KOPT-K1 (cell line): ENCODE results near the gene ALKBH8.
"Not testable (repeated sequence)": the region's sequence is repeated elsewhere in the genome, so short reads cannot be mapped to it uniquely, and the experiment has no call there.

Source experiments
- H3K27ac ChIP-seq: fragments of 200-600 bp; sonication (generic); 2 replicates; pipeline ENCODE4 v1.5.1; 2016; ENCODE audit warnings: antibody characterized with exemption, mild to moderate bottlenecking, low read depth, low read length; ENCODE audit not compliant: poor library complexity, severe bottlenecking
- H3K36me3 ChIP-seq: fragments of 200-600 bp; sonication (generic); 2 replicates; pipeline ENCODE4 v1.5.1; 2017; ENCODE audit warnings: antibody characterized with exemption, mild to moderate bottlenecking, low read length, moderate library complexity; ENCODE audit not compliant: insufficient read depth
- H3K9me3 ChIP-seq: fragments of 200-600 bp; sonication (generic); 2 replicates; pipeline ENCODE4 v1.5.1; 2017; ENCODE audit warnings: antibody characterized with exemption, low read length, mild to moderate bottlenecking; ENCODE audit not compliant: insufficient read depth, poor library complexity, severe bottlenecking

The ALKBH8 gene

DNA sequence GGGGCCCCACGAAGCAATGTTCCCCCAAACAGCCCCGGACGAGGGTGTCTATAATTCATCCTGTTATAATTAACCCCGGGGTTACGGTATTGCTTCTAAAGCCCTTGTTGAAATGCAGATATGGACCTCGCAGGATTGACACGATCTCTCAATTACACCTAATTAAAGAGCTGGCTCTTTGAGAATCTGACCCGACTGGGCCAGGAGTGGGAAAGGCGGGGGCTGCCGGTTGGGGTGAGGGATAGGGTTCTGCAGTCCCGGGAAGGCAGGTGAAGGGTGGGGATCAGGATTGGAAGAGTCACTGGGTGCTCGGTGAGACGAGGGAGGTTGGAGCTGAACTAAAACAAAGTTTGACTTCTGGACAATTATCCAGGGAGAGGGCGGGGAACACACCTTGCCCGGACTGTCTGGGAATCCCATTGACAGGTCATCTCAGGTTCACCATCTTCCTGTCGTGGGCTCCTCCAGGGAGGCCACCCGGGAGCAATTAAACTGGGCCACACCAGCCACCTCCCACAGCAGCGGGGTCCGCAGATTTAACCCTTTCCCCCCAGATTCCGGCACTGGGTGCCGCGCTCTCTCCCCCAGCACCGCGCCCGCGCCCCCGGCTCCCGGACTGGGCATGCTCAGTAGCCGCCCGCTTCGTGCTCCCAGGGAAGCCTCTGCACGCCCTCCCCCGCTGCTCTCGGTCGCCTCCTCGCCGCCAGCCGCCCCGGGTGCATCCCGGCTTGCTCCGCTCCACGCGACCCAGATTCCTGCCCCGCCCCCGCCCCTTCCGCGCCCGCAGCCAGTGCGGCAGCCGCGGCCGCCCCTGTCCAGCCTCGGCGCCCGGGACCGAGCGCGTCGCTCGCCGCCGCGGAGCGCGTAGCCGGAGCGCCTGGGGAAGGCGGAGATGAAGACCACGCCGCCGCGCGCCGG is 25.2 kb upstream of the ALKBH8 start, which contains the start of gene ELMOD1:
ELMOD1 (plus strand) TSS at position 688 of the 918 bp plus-strand sequence. CDS start 27,043 bp downstream, outside the sequence.
- no peak within 1 kb of the TSS for H3K27ac ChIP-seq
- H3K9me3 ChIP-seq, result peaks cover 7% of the 10 kb centered on the region
- H3K36me3 ChIP-seq, result no peaks in the 10 kb centered on the region

DNA sequence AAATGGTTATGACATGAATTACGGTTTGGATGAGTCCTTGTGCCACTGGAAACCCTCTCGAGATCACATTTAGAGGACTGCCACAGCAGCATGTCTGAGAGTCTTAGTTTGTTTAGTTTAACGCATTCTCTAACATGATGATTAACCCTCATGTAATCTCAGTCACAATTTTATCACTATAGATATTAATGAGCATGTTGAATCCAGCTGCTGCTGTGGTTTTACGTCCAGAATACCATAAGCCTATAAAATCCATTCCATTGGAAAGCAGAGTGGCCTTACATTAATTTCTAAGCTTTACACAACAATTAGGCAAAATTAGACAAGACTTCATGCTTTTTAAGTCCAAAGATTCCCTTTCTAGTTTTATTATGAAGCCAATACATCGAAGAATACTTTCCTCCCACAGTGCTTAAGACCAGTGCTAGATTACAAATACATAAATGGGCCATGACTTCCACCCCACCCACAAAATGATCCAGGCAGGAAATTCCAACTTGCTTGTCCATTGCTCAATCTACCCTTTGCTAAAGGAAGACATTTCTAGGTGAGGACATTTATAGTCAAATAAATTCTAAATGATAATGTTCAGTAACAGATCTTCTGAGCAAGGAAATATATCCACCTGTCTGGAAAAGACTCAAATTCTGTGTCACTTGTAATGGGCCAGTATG is 21.9 kb upstream of the ALKBH8 start:
- H3K36me3 ChIP-seq, result no peaks in the 10 kb centered on the region
- H3K9me3 ChIP-seq, result peaks cover 7% of the 10 kb centered on the region
- no peak overlapping the region for H3K27ac ChIP-seq

DNA sequence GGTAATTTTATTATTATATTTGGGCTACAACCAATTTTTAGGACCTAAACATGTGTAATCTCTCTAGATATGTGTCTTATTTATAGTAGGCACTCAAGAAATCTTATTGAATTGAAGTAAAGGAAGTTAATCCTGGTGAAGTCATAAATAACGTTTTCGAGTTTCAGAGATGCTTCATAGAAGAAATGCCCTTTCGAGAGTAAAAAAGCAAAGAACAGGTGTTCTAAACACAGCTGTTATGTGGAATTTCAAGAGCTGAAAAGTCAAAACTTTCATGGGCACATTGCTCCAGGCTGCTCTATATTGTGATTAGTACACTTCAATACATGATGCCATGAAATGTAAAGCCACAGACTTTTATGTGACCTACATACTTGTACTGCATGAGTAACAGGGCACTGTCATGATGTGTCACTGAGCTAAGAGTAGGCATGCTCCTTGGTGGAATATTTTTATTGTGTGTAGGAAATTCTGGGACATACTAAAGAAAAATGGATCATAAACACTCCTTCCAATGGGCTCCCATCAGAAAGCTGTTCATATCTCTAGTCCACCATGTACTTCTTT is 18.2 kb upstream of the ALKBH8 start:
- H3K36me3 ChIP-seq, result no peaks in the 10 kb centered on the region
- no peaks in the 10 kb centered on the region for H3K9me3 ChIP-seq
- no peak overlapping the region for H3K27ac ChIP-seq

DNA sequence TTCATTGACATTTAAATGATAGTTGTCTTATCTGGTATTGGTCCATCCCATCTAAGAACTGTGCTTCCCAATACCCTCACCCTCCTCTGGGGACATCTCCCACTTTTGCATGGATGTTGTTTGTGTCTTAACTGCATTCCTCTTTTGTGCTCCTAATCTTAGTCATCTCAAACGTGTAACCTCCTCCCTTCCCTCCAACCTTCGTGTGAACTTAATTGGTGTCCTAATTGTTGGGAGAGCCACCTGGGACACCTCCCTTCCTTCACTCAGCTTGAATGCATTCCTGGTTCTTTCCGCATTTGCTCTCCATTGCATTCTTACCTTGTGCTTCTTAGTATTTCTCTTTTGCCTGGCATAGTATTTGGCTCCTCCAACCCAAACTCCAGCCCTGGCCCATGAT is 15.6 kb upstream of the ALKBH8 start:
- Histone ChIP-seq H3K36me3 (no peaks in the 10 kb centered on the region), H3K27ac (no peak overlapping the region), H3K9me3 (no peaks in the 10 kb centered on the region)

DNA sequence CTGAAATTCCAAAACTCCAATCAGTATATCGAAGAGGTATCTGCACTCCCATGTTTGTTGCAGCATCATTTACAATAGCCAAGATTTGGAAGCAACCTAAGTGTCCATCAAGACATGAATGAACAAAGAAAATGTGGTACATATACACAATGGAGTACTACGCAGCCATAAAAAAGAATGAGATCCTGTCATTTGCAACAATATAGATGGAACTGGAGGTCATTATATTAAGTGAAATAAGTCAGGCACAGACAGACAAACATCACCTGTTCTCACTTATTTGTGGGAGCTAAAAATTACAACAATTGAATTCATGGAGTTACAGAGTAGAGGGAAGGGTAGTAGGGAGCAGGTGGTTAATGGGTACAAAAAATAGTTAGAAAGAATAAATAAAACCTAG is 13.6 kb upstream of the ALKBH8 start:
- not testable (repeated sequence) for H3K27ac ChIP-seq, H3K36me3 ChIP-seq, H3K9me3 ChIP-seq

DNA sequence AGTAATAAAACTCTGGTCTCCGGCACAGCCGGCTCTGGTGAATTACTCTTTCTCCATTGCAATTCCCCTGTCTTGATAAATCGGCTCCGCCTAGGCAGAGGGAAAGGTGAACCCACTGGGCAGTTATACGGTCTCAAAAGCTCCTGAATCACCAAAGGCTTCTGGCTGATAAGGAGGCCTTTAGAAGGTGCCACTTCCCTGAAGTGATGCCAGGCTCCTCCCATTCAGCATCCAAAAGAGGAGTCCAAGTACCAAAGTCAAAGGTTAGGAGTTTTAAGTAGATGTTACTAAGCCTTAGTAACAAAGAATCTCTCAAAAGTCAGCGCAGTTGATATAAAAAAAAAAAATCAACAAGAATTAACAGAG is 11.8 kb upstream of the ALKBH8 start:
- no peak overlapping the region for H3K27ac ChIP-seq
- no peaks in the 10 kb centered on the region for H3K9me3 ChIP-seq
- H3K36me3 ChIP-seq, result no peaks in the 10 kb centered on the region

DNA sequence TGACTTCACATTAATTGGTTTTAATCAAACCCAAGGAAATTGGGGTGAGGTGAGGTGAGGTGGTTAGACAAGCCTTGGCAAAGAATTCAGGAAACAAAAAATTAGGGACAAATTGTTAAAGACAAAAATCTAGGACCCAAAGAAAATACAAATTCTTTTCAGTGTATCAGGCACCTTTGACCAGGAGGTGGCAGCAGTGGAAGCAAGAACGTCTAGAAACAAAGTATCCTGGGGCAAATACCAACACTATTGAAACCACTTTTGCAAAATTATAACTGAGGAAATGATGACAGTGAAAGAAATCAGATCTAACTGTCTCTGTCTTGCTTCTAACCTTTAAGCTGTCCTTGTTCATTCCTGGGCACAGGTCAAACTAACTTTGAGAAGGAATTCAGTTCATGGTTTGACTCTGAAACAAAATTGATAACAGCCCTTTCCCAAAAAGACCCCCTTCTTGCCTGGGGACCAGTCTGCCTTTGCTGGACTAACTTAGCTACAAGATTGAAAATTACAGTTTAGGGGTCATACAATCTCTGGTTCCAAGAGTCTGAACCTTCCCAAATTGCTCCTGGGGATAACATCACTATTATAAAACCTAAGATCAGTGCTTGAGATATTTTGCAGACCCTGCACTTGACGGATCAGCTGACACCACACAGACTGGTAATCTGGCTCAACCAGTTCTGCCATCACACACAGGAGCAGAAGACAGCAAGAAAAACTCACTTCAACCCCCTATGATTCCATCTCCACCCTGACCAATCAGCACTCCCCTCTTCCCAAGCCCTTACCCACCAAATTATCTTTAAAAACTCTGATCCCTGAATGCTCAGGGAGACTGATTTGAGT is 11.2 kb upstream of the ALKBH8 start:
- not testable (repeated sequence) for H3K36me3 ChIP-seq, H3K27ac ChIP-seq, H3K9me3 ChIP-seq

DNA sequence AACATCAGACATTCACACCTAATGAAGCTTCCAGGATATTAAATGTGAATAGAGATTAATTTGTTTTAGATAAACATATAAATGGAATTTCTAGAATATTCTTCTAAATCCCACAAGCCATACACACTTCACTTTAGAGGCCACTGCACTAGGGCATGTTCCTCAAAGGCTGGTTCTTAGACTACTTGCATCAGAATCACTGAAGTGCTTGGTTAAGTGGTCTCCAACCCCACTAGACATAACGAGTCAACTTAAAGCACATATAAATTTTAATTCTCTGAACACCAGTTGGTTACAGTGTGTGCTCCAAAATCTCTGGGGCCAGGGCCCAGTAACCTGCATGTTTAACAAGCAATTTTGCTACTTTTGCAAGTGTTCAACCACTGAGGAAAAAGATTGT is 7.9 kb upstream of the ALKBH8 start:
- Histone ChIP-seq H3K9me3 (no peaks in the 10 kb centered on the region), H3K36me3 (no peaks in the 10 kb centered on the region), H3K27ac (no peak overlapping the region)

DNA sequence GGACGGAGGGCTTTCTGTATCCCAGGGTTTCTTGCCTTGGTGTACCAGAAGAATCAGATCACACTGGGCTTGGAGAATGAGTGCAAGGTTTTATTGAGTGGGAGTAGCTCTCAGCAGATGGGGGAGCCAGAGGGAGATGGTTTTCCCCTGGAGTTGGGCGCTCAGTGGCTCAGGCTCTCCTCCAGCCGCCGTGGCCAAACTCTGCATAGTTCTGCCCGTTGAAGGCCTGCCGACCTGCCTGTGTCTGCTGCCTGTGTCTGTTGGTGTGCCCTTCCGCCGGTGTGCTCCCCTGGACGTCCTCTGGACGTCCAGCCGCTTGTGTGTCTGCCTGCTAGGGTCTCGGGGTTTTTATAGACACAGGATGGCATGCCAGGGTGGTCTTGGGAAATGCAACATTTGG is 4.5 kb upstream of the ALKBH8 start:
- Histone ChIP-seq H3K9me3 (no peaks in the 10 kb centered on the region), H3K36me3 (no peaks in the 10 kb centered on the region)

DNA sequence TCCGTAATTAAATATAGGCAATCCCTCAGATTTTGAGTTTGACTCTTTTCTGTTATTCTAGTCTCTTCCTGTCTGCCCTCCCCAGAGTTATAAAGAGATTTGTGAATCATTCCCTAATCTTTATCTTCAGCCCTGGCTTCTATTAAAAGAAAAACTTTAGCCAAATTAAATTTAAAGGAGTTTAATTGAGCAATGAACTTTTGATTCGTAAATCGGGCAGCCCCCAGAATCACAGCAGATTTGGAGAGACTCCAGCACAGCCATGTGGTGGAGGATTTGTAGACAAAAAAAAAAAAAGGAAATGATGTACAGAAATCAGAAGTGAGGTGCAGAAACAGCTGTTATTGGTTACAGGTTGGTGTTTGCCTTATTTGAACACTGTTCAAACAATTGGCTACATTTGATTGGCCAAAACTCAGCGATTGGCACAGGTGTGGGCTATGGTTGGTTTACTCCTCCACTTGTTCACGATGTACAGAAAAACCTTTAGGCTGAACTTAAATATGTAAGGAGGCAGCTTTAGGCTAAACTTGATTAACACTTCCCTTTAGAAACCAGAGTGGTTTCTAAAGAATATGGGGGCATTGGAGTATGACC is 2.3 kb upstream of the ALKBH8 start:
- Histone ChIP-seq H3K36me3 (no peaks in the 10 kb centered on the region), H3K27ac (no peak overlapping the region), H3K9me3 (no peaks in the 10 kb centered on the region)

More for the DNA sequence above, 4.5 kb upstream of the ALKBH8 start:
- no peak overlapping the region for H3K27ac ChIP-seq

DNA sequence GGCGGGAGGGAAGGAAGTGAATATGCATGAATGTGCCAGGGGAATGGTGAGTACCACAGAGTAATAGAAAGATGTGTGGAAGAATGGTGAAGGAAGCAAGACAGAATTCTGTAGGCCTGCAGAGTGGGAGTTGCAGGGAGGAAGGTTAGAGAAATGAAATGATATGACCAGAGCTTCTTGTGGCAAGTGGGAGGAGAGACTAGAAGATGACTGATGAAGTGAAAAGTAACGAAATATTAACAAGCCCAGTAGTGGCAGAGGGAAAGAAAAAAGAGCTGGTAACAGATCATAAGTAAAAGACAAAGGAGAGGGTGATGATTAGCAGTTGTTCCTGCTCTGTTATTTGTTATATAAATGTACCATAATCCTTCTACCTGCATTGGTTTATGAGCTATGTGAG is 1.0 kb upstream of the ALKBH8 start:
- Histone ChIP-seq H3K36me3 (no peaks in the 10 kb centered on the region), H3K27ac (no peak overlapping the region), H3K9me3 (no peaks in the 10 kb centered on the region)

DNA sequence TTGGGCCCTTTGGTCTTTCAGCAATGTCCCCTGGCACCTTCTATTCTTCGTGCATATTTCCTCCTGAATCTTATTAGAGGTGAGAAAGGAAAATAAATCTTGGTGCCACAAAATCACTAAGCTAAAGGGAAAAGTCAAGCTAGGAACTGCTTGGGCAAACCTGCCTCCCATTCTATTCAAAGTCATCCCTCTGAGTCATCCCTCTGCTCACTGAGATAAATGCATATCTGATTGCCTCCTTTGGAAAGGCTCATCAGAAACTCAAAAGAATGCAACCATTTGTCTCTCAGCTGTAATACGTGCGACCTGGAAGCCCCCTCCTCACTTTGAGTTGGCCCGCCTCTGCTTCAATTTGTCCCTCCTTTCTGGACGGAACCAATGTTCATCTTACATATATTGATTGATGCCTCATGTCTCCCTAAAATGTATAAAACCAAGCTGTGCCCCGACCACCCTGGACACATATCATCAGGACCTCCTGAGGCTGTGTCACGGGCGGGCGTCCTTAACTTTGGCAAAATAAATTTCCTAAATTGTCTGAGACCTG is 493 bp upstream of the ALKBH8 start:
- H3K27ac ChIP-seq, result peak overlapping the region; percentile 72
- not testable (repeated sequence) for H3K36me3 ChIP-seq, H3K9me3 ChIP-seq

DNA sequence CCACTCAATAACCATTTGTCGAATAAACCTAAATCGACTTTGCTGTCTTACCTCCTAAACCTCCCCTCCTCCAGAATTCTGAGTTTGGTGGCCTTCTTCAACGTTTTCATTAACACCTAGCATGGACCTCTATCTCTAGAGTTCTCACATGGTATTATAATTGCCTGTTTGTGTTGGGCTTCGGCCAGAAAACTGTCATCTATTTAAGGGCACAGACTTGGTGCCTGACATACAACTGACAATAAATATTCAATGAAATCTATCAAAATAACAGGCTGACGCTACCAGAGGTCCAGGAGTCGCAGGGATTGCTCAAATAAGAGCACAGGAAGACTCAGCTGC is 687 bp downstream of the ALKBH8 start:
- Histone ChIP-seq H3K36me3 (no peaks in the 10 kb centered on the region), H3K9me3 (no peaks in the 10 kb centered on the region), H3K27ac (peak overlapping the region; percentile 72)

DNA sequence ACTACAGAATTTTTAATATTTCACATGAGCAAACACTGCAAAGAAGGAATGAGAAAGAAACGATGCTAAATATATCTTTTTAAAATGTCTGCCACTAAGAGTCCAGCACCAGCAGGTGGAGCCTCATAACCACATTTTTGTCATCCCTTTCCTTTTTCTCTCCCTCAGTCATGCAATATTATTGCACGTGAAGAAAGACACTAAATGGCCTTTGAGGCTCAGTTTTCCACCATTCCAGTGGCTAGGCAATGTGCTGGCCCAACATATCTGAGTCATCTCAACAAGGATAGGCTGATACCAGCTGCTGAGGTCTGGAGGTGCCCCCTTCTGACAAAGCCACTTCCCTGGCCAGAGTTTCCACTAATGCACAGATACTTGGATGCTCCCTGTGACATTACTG is 1.8 kb downstream of the ALKBH8 start:
- Histone ChIP-seq H3K27ac (no peak overlapping the region), H3K9me3 (no peaks in the 10 kb centered on the region), H3K36me3 (peaks cover 9% of the 10 kb centered on the region; the same call in 1 of the 2 replicates)
